GM21619 (cell line): Measurements from ENCODE around the gene PPP2R5C.
A peak's percentile ranks its signal among the peaks of the same experiment; 100 is the strongest.

ENCODE experiments used
- ATAC-seq: cut with Tn5 transposase; IDR thresholded peaks from one replicate; pipeline ENCODE4 v1.9.1; 2021; ENCODE audit not compliant: unreplicated experiment

The PPP2R5C gene

DNA sequence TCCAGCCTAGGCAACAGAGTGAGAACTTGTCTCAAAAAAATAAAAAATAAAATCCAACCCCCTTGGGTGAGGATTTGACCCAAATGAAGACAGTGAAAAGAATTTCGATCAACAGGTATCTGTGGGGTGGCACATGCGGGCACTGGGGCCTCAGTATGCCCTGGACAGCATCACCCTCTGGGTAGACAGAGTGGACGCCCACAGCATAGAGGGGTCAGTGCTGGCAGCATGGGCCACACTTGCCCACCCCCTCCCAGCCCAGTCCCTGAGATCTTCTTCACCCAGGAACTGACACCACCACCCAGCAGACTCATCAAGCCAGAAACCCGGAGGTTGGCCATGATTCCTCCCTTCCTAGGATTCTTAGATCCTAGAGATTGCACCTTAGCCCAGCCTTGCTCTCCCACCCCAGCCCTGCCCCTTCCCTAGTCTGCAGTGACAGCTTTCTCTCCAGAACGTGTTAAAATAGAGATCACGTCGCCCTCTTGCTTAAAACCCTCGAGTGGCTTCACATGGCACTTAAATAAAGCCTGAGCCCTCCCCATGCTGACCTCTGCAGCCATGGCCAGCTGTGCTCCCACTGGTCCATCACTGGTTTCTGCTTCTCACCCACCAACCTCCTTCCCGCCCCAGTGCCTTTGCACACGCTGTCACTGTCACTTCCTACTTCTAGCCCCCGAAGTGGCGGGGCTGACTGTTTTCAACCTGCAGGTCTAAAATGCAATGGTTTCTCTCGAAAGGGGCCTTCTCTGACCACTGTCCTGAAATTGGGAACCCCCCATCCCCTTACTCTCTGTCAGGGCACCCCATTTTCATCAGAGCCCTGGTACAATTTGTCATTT lies 176.6 kb downstream of the PPP2R5C start:
- ATAC-seq = no peak

DNA sequence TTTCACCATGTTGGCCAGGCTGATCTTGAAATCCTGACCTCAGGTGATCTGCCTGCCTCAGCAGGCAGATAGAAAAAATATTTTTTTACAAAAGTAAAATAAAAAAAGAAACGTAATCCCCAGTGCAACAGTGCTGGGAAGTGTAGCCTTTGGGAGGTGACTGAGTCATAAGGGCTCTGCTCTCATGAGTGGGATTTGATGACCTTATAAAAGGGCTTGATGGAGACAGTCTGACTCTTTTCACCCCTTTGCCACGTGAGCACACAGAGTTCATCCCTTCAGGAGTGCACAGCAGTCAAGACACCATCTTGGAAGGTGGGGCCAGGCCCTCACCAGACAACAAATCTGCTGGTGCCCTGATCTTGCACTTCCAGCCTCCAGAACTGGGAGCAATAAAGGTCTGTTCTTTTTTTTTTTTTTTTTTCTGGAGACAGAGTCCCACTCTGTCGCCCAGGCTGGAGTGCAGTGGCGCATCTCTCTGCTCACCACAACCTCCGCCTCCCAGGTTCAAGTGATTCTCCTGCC lies 178.2 kb downstream of the PPP2R5C start:
- no peak for ATAC-seq

DNA sequence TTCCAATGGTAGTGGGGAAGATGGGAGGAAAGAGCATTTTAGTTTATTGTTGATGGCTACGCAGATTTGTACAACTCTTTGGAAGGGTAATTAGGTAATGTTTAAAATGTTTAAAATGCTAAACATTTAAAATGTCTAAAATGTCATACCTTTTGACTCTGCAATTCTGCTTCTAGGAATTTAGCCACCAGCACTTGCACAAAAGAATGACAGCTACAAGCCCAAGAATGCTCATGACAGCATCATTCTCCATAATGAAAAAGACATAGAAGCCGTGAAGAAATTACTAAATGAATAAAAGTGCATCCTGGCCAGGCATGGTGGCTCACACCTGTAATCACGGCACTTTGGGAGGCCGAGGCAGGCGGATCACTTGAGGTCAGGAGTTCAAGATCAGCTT lies 182.9 kb downstream of the PPP2R5C start:
- ATAC-seq = no peak

DNA sequence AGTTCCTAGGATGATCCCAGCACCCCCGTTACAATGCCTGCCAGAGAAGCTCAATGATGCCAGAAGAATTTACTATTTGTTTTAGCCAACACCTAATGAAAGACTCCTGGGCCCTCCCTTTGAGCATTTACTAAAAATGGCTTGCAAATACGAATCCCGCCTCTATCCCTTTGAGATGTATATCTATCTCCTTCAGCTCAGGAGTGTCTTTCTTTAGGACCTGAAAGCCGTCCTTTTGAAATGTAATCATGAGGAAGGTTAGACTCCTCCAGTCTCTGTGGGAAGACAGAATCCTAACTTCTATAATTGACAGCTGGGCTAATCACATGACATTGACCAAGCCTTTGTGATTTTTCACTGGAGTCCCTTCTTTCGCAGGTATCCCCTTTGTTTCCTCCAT lies 183.7 kb downstream of the PPP2R5C start:
- no peak for ATAC-seq

DNA sequence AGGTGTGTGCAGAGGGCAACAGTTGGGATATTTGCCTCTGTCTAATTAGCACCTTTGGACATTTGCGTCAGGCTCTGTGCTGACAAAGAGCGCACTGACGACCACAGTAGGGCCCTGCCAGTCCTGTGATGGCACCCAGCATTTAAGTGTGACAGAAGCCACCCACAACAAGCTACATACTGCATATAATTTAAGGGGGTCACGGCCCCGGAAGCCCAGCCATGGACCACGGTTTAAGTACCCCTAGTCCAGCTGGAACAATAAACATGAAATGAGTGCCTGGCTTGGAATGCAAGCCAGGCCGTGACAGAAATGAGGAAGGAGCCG lies 186.0 kb downstream of the PPP2R5C start:
- no peak for ATAC-seq

DNA sequence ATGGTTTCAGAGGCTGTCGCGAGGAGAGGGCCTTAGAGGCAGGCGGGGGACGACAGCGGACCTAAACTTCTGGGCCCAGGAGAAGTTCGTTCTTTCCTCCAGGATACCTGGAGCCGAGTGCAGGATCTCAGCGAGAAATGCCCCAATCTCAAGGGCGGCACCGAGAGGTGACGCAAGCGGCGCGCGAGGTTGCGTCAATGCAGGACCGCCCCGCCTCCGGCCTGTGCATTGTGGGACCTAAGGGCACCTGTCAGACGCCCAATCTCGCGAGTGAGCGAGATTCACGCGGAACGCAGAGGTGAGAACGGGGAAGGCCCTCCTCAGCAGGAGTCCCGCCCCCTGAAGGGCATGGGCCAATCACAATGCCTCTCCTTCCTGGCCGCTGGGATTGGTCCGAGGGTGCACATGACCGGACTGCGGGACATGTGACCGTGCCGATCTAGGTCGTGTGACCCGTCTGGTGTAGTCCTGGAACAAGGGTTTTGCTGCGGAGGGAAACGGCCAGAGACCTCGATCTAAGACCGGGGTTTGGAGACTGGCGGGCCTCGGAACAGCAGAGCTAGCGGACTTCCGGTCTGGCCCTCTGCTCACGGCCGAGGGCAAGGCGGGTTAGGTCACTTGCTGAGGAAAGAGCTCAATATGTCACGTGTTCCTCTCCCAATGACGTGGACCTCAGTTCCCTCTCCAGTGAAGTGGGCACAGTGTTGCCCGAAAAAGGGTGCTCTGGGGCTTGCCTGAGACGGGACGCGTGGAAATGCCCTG lies 186.6 kb downstream of the PPP2R5C start:
- peak; percentile 96 for ATAC-seq

DNA sequence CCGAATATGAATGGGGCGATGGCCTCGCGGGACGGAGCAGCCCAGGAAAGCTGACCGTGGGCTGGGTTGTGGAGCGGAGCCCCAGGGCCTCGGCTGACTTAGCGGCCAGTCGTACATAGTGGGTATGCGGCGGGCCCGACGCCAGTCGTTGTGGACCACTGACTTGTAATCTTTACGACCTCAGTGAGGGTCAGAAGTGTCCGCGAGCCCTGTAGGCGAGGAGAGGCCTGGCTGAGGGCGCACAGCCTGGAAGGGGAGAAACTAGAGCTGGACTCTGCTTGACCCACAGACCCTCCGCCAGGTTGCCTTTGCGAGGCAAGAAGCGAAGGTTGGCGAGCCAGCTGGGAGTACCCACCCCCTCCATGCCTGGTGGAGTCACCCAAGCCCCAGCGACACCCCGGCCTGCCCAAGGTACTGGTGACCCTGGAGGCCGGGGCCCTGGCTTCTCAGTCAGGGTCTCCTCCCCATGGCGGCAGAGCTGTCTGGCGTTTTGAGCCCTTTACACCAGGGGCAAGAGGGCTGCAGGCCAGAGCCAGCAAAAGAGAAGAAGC lies 187.2 kb downstream of the PPP2R5C start:
- no peak for ATAC-seq

DNA sequence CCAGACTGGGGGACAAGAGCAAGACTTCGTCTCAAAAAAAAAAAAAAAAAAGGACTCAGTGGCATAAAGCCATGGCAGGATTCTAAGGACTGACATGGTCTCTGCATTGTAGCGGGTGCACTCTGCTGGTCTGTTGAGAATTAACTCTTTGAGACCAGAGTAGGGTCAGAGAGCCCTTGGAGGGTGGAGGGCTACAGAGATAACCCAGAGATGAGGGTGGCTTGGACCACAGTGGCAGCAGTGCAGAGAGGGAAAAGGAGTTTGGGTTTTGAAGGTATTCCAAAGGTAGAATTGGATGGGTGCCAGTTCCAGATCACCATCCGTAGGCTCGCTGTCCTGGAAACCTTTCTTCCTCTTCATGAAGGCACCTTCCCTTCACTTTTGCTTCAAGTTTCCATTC lies 188.6 kb downstream of the PPP2R5C start:
- no peak for ATAC-seq

DNA sequence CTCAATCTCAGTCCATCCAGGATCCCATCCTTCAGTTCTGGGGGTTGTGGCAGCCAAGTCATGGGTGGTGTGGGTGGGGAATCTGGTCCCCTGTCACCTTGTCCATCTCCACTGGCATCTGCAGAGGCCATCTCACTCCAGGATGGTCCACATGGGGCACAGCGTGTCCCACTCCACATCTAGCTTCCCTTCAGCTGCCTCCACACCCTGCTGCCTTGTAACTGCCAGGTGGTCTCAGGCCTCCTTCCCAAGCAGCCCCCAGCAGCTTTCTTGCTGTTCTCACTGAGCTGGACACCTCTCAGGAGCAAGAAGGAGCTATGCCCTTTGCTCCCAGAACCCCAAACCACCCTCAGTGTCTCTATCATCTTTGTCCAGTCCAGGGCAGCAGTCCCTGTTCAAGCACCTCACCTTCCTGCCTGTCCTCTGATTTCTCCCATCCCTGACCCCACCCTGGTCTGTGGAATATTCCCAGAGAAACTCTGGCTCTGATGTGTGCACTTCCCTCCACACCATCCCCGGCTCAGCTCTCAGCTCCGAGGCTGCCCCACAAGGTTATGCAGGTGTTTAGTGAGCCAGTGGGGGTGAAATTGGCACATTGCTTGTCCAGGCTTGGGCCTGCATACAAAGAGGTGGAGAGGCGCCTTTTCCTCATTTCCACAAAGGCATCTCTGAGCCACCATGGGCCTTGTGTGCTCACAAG lies 189.2 kb downstream of the PPP2R5C start:
- ATAC-seq = no peak

DNA sequence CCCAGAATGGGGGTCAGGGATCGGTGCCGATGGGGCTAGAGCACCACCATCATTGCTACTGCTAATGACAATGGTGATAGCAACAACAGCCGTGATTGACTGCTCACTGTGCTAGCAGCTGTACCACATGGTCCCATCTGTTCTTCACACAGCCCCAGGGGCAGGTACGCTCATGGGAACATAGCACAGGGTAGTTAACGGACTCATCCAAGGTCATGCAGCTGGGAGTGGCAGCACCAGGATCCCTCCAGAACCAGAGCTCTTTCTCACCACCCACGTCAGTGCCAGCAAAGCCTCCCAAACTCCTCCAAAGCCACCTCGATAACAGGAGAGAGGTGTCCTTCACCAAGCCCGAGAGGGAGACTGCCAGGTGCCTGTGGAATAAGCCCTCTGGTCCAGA lies 191.6 kb downstream of the PPP2R5C start:
- ATAC-seq = no peak

DNA sequence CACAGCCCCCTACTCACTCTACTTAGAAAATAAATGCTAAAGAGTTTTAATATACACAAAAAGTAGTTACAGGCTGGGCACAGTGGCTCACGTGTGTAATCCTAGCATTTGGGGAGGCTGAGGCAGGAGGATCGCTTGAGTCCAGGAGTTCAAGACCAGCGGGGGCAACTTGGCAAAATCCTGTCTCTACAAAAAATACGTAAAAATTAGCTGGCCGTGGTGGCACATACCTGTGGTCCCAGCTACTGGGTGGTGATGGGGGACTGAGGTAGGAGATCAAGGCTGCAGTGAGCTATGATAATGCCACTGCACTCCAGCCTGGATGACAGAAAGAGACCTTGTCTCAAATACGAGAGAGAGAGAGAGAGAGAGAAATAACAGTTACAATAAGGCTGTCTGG lies 193.0 kb downstream of the PPP2R5C start:
- ATAC-seq = no peak

DNA sequence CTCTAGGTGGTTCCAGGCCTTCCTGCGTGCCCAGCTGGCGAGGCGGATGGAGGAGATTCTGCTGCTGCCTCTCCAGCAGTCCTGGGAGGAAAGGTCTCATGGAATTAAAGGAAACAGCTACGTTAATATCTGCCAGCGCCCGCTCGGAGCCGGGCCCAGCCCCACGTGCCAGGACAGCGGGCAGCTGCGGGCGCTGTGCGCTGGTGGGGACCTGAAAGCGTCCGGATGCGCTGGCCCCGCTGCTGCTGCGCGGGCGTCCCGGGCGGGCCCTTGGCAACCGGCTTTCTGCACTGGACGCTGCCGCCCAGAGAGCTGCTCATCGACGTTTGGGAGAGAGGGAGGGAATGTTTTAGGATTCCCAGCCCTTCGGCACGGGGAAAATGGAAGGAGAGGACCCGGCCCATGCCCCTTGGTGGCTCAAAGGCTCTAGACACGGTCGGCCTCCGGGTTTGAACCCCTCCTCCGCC lies 194.2 kb downstream of the PPP2R5C start:
- ATAC-seq = no peak

DNA sequence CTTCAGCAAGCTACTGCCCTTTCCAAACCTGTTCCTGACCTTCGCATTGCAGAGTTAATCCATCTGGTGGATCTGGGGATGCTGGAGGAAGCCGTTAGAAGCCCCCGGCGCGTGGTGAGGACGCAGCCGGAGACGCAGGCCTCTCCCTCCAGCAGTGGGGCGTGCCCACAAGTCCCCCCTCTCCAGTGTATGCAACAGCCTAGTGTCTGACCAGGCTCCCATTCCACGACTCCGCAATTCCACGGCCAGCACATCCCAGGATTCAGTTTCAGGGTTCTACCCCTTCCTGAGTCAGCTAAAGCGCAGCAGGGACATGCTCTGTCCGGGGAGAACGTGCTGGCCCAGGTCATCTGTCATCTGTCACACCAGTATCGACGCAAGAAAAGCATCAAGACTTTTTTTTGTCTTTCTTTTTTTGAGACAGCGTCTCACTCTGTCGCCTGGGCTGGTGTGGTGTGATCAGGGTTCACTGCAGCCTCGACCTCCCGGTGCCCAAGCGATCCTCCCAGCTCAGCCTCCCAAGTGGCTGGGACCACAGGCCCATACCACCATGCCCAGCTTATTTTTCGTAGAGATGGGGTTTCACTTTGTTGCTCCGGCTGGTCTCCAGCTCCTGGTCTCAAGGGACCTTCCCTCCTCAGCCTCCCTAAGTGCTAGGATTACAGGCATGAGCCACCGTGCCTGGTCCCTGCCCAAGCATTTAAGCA lies 194.8 kb downstream of the PPP2R5C start:
- no peak for ATAC-seq

DNA sequence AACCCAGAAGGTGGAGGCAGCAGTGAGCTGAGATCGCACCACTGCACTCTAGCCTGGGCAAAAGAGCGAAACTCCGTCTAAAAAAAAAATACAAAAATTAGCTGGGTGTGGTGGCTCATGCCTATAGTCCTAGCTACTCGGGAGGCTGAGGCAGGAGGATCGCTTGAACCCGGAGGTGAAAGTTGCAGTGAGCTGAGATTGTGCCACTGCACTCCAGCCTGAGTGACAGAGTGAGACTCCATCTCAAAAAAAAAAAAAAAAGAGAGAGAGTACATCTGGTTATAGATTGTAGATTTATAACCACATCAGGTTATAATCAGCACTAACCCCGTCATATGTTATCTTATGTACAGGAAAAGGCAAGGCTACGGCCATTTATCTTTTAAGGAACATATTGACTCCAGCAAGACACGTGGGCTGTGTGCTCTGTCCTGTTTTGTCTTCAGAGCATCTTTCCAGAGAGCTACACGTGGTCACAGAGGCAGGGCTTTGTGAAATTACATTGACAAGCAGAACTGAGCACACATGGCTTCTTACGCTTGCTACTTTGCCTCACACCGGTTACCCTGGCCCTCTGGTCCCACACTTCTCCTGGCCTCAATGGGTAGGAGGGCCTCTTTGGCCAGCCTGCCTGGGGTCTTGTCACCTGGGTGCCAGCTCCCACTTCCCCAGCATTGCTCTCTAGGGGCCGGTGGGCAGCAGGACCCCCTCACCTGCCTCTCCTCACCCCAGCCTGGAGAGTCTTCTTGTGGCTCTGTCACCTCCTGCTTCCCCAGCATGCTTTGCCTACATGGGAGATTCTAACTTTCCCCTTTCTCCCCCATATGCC lies 196.1 kb downstream of the PPP2R5C start:
- ATAC-seq = no peak

DNA sequence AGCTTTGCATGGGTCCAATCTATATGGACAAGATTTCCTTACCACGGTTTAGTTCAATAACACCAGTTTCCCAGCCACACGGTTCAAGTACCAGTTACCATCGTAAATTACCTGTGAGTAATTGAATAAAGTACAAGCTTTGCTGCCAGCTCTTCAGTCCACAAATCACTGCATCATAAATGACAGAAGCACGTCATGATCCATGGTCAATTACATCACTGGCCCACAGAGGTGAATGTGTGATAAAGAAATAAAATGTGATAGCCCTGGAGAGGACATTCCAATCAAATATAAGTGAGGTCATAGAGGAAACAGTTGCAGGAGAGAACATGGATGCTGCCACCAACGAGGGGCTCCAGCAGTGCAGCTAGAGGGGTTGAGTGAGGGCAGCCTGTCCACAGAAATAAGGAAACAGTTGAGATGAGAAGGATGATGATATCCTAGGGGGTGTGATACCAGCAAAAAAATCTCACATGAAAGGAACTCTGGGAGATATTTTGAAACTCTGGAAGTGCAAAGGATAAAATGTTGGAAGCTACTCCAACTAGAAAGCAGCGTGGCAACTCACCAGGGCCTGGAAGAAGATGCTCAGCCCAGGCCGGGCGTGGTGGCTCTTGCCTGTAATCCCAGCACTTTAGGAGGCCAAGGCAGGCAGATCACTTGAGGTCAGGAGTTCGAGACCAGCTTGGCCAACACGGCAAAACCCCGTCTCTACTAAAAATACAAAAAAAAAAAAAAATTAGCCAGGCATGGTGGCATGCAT lies 197.1 kb downstream of the PPP2R5C start:
- ATAC-seq = no peak

DNA sequence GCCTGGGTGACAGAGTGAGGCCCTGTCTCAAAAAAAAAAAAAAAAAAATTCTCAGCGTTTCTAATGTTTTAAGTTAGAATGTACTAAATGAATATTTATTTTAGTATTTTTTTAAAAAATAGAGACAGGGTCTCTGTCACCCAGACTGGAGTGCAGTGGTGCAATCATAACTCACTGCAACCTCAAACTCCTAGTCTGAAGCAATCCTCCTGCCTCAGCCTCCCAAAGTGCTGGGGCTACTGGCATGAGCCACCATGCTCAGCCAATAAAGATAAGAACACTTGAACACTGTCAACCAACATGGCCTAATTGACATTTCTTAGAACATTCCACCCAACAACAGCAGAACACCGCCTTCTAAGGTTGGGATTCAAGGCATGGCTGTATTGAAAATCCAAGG lies 197.8 kb downstream of the PPP2R5C start:
- ATAC-seq = no peak

DNA sequence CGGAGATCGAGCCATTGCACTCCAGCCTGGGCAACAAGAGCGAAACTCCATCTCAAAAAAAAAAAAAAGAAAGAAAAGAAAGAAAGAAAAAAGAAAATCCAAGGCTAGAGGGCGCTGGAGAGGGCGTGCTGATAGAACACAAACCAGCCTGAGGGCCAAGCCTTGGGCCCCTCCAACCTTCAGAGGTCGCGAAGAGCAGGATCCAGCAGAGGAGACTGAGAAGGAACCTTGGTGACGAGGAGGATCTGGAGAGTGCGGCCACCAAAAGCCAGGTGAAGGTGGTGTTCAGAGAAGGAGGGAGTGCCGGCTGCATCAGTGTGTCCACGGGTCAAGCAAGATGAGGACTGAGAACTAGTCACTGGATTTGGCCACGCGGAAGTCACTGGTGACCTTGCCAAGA lies 198.7 kb downstream of the PPP2R5C start:
- ATAC-seq = no peak

DNA sequence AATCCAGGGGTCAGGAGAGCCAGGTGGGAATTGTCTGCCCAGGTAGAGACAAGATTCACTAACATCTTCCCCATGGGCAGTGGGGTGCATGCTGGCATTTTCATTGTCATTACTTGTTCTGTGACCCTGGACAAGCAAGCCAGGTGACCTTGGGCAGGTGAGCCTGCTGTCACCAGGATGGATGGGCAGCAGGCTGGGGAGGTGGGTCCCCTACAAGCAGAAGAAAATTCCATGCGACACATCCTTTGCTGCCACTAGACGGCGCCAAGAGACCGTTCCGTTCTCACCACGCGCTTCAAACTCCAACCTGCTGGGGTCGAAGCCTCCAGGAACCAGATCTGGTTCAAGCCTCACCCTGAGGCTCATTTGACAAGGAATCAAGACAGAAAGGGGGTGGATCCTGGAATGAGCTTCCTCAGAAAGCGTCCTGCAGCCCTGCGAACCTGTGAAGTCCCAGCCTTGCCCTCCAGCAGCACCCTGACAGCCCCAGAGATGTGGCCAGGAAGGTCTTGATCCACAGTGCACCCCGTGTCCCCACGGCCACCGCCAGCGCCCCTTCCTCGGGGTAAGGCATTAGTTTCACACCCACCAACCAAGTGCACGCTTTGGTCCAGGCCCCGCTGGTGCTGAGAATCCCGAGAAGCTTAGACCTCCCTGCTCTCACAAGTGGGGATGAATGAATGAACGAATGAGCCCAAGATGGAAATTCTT lies 199.7 kb downstream of the PPP2R5C start:
- no peak for ATAC-seq
